SK-N-SH (cell line): ENCODE data around the gene GALNT16. TPM values are rescaled to one million over a fixed set of nuclear protein-coding genes. Genes with fewer than 3 reads are reported as not detected.

ENCODE experiments used
- CTCF ChIA-PET: fragments of 300-600, 350-600 bp; formaldehyde crosslinking; extraction: SDS; loops from one replicate; lab custom pipeline; 2021; lab: Yijun Ruan, JAX
- POLR2A ChIA-PET: fragments of 350-600 bp; sonication (Branson Sonifier 250); formaldehyde crosslinking; extraction: SDS; loops from one replicate; lab custom pipeline; 2020; ENCODE audit warnings: antibody characterized with exemption, inconsistent platforms; lab: Yijun Ruan, JAX
- DNase-seq: peaks from one replicate; pipeline ENCODE4 v3.0.0; 2012
- H2AFZ ChIP-seq: fragments of 200-600 bp; sonication (generic); 2 replicates; pipeline ENCODE4 v1.8.1; 2016; ENCODE audit warnings: antibody characterized with exemption, mild to moderate bottlenecking, low read depth
- H3F3A ChIP-seq: fragments of 200-600 bp; sonication (generic); replicated peaks from 2 replicates; pipeline ENCODE3; 2016; ENCODE audit warnings: antibody characterized with exemption, mild to moderate bottlenecking; ENCODE audit not compliant: insufficient read depth
- H3K27ac ChIP-seq, 2 experiments: fragments of 200-500 bp in 1 of 2; fragments of 200-600 bp in 1 of 2; sonication (Bioruptor generic) in 1 of 2; sonication (generic), shearing (Covaris generic) in 1 of 2; 2 replicates each; pipeline versions ENCODE4 v1.5.1 to v1.6.1; 2014 to 2016; ENCODE audit warnings: low read depth in 2 of 2, inconsistent platforms in 1 of 2, low read length in 1 of 2, mild to moderate bottlenecking in 1 of 2, mixed read lengths in 1 of 2
- H3K27me3 ChIP-seq: fragments of 200-600 bp; sonication (generic), shearing (Covaris generic); 2 replicates; pipeline ENCODE4 v1.6.1; 2016; ENCODE audit warnings: mixed run types; ENCODE audit not compliant: insufficient read depth
- H3K36me3 ChIP-seq, 2 experiments: fragments of 200-500 bp in 1 of 2; fragments of 200-600 bp in 1 of 2; sonication (Bioruptor generic) in 1 of 2; sonication (generic) in 1 of 2; replicated peaks in 1 of 2; 2 replicates each; pipeline versions ENCODE3 to v1.5.1; 2014 to 2016; ENCODE audit warnings: low read length in 1 of 2, mild to moderate bottlenecking in 1 of 2; ENCODE audit not compliant: insufficient read depth in 2 of 2, control insufficient read depth in 1 of 2
- H3K4me1 ChIP-seq, 2 experiments: fragments of 200-500 bp in 1 of 2; fragments of 200-600 bp in 1 of 2; sonication (Bioruptor generic) in 1 of 2; sonication (generic), shearing (Covaris generic) in 1 of 2; 2 replicates each; pipeline versions ENCODE4 v1.5.1 to v1.6.1; 2014 to 2016; ENCODE audit warnings: low read depth in 1 of 2, low read length in 1 of 2, mixed run types in 1 of 2; ENCODE audit not compliant: insufficient read depth in 2 of 2, control insufficient read depth in 1 of 2
- H3K4me2 ChIP-seq: fragments of 200-600 bp; sonication (generic), shearing (Covaris generic); 2 replicates; pipeline ENCODE4 v1.6.1; 2017; ENCODE audit warnings: mixed run types
- H3K4me3 ChIP-seq, 2 experiments: fragments of 200-500 bp in 1 of 2; fragments of 200-600 bp in 1 of 2; sonication (Bioruptor generic) in 1 of 2; sonication (generic), shearing (Covaris generic) in 1 of 2; 2 replicates each; pipeline versions ENCODE4 v1.5.1 to v1.8.1; 2014 to 2016; ENCODE audit warnings: low read depth in 2 of 2, inconsistent platforms in 1 of 2, low read length in 1 of 2, mild to moderate bottlenecking in 1 of 2, mixed read lengths in 1 of 2, moderate library complexity in 1 of 2
- H3K79me2 ChIP-seq: fragments of 200-600 bp; sonication (generic); 2 replicates; pipeline ENCODE4 v1.8.1; 2017; ENCODE audit warnings: mild to moderate bottlenecking; ENCODE audit not compliant: insufficient read depth
- H3K9ac ChIP-seq: fragments of 200-600 bp; sonication (generic); 2 replicates; pipeline ENCODE4 v1.6.1; 2017; ENCODE audit warnings: mixed run types
- H3K9me2 ChIP-seq: fragments of 200-600 bp; sonication (generic); 2 replicates; pipeline ENCODE4 v1.6.1; 2017; ENCODE audit warnings: mixed run types
- H3K9me3 ChIP-seq: fragments of 200-600 bp; sonication (generic); 2 replicates; pipeline ENCODE4 v1.6.1; 2017; ENCODE audit warnings: mixed run types, mild to moderate bottlenecking, moderate library complexity
- H4K20me1 ChIP-seq: fragments of 200-600 bp; sonication (generic); 2 replicates; pipeline ENCODE4 v1.6.1; 2017; ENCODE audit warnings: mild to moderate bottlenecking, mixed run types; ENCODE audit not compliant: insufficient read depth
- CHD2 ChIP-seq: fragments of 150-350 bp; IDR thresholded peaks from 2 replicates; pipeline ENCODE4 v1.6.1; 2018; ENCODE audit warnings: low read length; ENCODE audit not compliant: partially characterized antibody
- CTCF ChIP-seq: fragments of 200-600 bp; sonication (generic); IDR thresholded peaks from 2 replicates; pipeline ENCODE4 v1.6.1; 2017; ENCODE audit warnings: antibody characterized with exemption, mild to moderate bottlenecking, moderate library complexity
- EP300 ChIP-seq, 2 experiments: IDR thresholded peaks; 2 replicates each; pipeline versions ENCODE4 v1.4.0 to v1.6.1; 2012; ENCODE audit warnings: borderline replicate concordance in 1 of 2, low read depth in 1 of 2, low read length in 1 of 2
- FOSL2 ChIP-seq: IDR thresholded peaks from 2 replicates; pipeline ENCODE4 v1.4.0; 2012; ENCODE audit warnings: low read depth, mild to moderate bottlenecking, moderate library complexity, borderline replicate concordance
- FOXM1 ChIP-seq: IDR thresholded peaks from 2 replicates; pipeline ENCODE4 v1.4.0; 2012; ENCODE audit warnings: low read depth, mild to moderate bottlenecking
- IRF3 ChIP-seq: fragments of 150-350 bp; IDR thresholded peaks from 2 replicates; pipeline ENCODE4 v1.6.1; 2016; ENCODE audit warnings: mild to moderate bottlenecking, low read depth, low read length
- MAX ChIP-seq: IDR thresholded peaks from 2 replicates; pipeline ENCODE4 v1.4.0; 2012; ENCODE audit warnings: low read depth
- MEF2A ChIP-seq: IDR thresholded peaks from 2 replicates; pipeline ENCODE4 v1.4.0; 2012; ENCODE audit warnings: low read depth, borderline replicate concordance
- PBX3 ChIP-seq: IDR thresholded peaks from 2 replicates; pipeline ENCODE4; 2012
- RCOR1 ChIP-seq: fragments of 150-350 bp; IDR thresholded peaks from 2 replicates; pipeline ENCODE4 v1.6.1; 2017; ENCODE audit warnings: antibody characterized with exemption, low read length
- REST ChIP-seq: IDR thresholded peaks from 2 replicates; pipeline ENCODE4 v1.6.1; 2012; ENCODE audit warnings: mild to moderate bottlenecking, low read depth, low read length, moderate library complexity
- RFX5 ChIP-seq: IDR thresholded peaks from 2 replicates; pipeline ENCODE4 v1.6.1; 2012; ENCODE audit warnings: mild to moderate bottlenecking, improper control_type of control experiment, low read length
- SIN3A ChIP-seq: IDR thresholded peaks from 2 replicates; pipeline ENCODE4 v1.6.1; 2012; ENCODE audit warnings: low read depth, mild to moderate bottlenecking, low read length, moderate library complexity, borderline replicate concordance
- TAF1 ChIP-seq: IDR thresholded peaks from 2 replicates; pipeline ENCODE4 v1.6.1; 2012; ENCODE audit warnings: low read depth, mild to moderate bottlenecking, low read length, moderate library complexity, borderline replicate concordance
- USF2 ChIP-seq: fragments of 150-350 bp; IDR thresholded peaks from 2 replicates; pipeline ENCODE4 v1.6.1; 2017; ENCODE audit warnings: antibody characterized with exemption, low read length, low read depth, borderline replicate concordance
- WGBS: methylation state at CpG from one replicate; pipeline ENCODE4 v1.1.6; 2017; ENCODE audit warnings: low lambda C conversion rate; 5-methylcytosine and 5-hydroxymethylcytosine counted together
- polyA plus RNA-seq, 3 experiments: library from polyadenylated mRNA; depleted of rRNA; stranded (reverse); fragments of >200 nt; gene quantifications; 2 replicates each; pipeline ENCODE4 v1.2.3, GENCODE V29; 2012

The GALNT16 gene
- polyA plus RNA-seq, 1 of the 3 experiments (the other 2 are of a cell fraction): 17.0 TPM

- H3K27ac ChIP-seq: no peak overlapping the region
- H4K20me1 ChIP-seq: peaks cover 71% of the 10 kb centered on the region
- 65% methylated on average over 3 of the region's 3 CpGs for WGBS
- H3K27me3 ChIP-seq: no peaks in the 10 kb centered on the region
- TF ChIP-seq USF2 (no peak), RFX5 (no peak), EP300 (IDR thresholded peaks at IDR 0.05; ENCODE audit: borderline replicate concordance in 1 of 2, low read depth in 1 of 2, low read length in 1 of 2) (no peak), RCOR1 (no peak), TAF1 (no peak), SIN3A (no peak)
- TF ChIP-seq, all 33 proteins: peak for 0
- ChIA-PET POLR2A (no interaction called here), CTCF (interaction anchor here (0.8 to 1.2 kb wide), 2 partner anchors 48 to 52 kb away, joined by 3 to 5 read pairs; no protein-coding TSS in a partner anchor)
- H3K9ac ChIP-seq: no peak overlapping the region
- H3K4me3 ChIP-seq: no peak overlapping the region
- DNase-seq: no peak
- H3K79me2 ChIP-seq: peaks cover 99% of the 10 kb centered on the region
- peaks cover 0 to 13% of the 10 kb centered on the region in 2 experiments for H3K36me3 ChIP-seq
- no peak overlapping the region for H2AFZ ChIP-seq
- H3F3A ChIP-seq: peaks cover 6% of the 10 kb centered on the region
- peaks cover 0 to 19% of the 10 kb centered on the region in 2 experiments; a peak in 2 of 4 replicates for H3K4me1 ChIP-seq
- H3K9me3 ChIP-seq: no peaks in the 10 kb centered on the region
- H3K4me2 ChIP-seq: no peak overlapping the region
- H3K9me2 ChIP-seq: no peaks in the 10 kb centered on the region
These were observed 144.5 kb downstream of the GALNT16 start for GRCh38 chr14:69404478-69404877.

- peaks cover 6% of the 10 kb centered on the region for H3F3A ChIP-seq
- DNase-seq: no peak
- no peaks in the 10 kb centered on the region for H3K9me2 ChIP-seq
- H3K4me2 ChIP-seq: no peak overlapping the region
- no peaks in the 10 kb centered on the region for H3K27me3 ChIP-seq
- no peak overlapping the region for H3K27ac ChIP-seq
- H3K9ac ChIP-seq: no peak overlapping the region
- WGBS: 89% methylated on average over 5 of the region's 5 CpGs
- POLR2A ChIA-PET: no interaction called here
- peaks cover 0 to 16% of the 10 kb centered on the region in 2 experiments; a peak in 2 of 4 replicates for H3K4me1 ChIP-seq
- no peaks in the 10 kb centered on the region for H3K9me3 ChIP-seq
- H3K36me3 ChIP-seq: peaks cover 0 to 15% of the 10 kb centered on the region in 2 experiments
- CTCF ChIA-PET: no interaction called here
- peaks cover 99% of the 10 kb centered on the region for H3K79me2 ChIP-seq
- H4K20me1 ChIP-seq: peaks cover 69% of the 10 kb centered on the region
- H2AFZ ChIP-seq: no peak overlapping the region
- no peak overlapping the region for H3K4me3 ChIP-seq
- TF ChIP-seq REST (no peak), MAX (no peak), RFX5 (no peak), CTCF (no peak), USF2 (no peak), FOSL2 (no peak), CHD2 (no peak), FOXM1 (no peak), PBX3 (no peak), IRF3 (no peak), EP300 (IDR thresholded peaks at IDR 0.05; ENCODE audit: borderline replicate concordance in 1 of 2, low read depth in 1 of 2, low read length in 1 of 2) (no peak), SIN3A (no peak), MEF2A (no peak)
These were observed 144.9 kb downstream of the GALNT16 start for GRCh38 chr14:69404883-69405282.
